Hepatic stellate cell (primary cell): ENCODE data around the gene HELZ2.
"Not testable (repeated sequence)": the region's sequence is repeated elsewhere in the genome, so short reads cannot be mapped to it uniquely, and the experiment has no call there.

Experiments used
- DNase-seq: peaks from one replicate; pipeline ENCODE4 v3.0.0; 2011; ENCODE audit warnings: low spot score

HELZ2 gene

GRCh38 chr20:63578224-63579016 is 4.4 kb upstream of the HELZ2 start:
- DNase-seq = no peak

- DNase-seq = no peak
Observed at GRCh38 chr20:63577317-63577894, 3.4 kb upstream of the HELZ2 start.

- DNase-seq = no peak
Observed at GRCh38 chr20:63576311-63576710, 2.3 kb upstream of the HELZ2 start.

DNA sequence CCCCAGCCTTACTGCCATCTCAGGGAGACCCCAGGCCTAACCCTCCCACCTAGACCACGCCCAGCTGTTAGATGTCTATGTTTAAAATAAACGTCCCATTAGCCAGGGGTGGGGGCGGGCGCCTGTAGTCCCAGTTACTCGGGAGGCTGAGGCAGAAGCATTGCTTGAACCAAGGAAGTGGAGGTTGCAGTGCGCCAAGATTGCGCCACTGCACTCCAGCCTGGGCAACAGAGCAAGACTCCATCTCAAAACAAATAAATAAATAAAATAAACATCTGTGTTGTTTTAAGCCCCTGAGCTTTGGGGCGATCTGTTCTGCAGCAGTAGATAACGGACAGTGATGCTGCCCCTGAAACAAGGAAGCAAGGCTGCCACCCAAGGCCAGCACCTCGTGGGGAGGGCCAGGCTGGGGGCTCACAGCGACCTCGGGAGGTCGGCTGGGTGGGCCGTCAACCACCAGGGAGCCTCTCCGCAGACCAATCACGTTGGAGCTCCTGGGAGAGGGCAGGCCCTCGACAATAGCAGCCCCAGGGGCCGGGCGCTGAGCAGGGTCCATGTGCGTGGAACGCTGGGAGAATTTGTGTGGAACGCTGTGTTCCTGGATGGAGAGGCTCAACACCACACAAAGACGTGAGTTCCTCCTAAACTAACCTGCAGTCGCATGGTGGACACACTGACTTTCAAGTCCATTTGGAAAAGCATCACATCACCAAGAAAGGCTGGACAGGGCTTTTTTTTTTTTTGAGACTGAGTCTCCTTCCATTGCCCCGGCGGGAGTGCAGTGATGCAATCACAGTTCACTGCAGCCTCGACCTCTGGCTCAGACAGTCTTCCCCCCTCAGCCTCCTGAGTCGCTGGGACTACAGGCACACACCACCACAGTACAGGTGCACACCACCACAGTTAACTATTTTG is 1.0 kb upstream of the HELZ2 start:
- no peak for DNase-seq

DNA sequence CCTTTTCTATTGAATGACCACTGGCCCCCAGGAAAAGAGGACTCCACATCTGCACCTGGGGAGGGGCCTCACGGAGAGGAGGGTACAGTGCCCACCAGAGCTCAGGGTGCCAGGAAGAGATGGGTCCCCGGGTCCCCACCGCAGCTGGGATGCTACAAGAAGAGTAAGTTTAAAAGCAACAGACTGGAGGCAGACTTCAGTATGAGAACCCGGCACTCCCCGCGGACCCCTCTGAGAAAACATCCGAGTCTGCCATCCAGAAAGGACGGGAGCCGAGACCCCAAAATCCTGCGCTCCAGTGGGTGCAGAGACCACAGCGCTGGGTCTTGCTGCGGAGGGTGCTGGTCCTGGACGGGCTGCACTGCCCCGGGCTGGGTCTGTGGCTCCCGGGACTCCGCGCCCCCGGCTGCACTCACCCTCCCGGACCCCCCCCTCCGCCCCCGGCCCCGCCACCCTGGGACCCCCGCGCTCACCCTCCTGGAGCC is 350 bp downstream of the HELZ2 start:
- no peak for DNase-seq

DNA sequence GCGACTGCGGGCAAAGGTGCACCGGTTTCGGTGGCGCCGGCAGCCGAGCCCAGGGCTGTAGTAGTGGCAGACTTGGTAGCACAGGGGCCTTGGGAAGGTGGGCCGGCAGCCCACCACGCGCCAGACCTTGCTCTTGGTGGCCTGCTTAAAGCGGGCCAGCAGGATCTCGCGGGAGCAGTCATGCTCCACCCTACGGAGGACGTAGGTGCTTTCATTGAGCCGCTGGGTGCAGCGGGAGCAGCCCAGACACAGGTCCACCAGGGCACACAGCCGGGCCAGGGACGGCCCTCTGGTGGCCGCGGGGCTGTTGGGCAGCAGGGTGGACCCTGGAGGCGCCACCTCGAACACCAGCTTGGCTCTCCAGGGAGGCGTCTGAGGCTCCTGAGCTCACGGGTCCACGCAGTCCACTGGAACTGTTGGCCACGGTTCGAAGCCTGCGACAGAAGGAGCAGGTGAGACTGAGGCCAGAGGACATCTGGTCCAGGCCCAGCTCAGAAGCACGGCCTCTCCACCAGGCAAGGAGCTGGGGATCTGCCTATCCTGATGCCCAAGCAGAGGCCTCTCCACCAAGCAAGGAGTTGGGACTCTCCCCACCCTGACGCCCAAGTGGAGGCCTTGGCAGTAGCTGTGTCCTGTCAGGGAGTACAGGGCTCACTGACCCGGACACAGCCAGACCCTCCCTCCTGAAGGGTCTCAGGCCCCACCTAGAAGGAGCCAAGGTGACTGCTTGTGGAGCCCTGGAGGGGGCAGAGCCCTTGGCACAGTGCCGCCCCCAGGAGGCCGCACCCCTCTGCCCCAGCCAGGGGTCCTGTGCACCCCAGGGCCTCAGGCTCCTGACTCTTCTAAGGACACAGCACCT is 1.0 kb downstream of the HELZ2 start:
- DNase-seq = no peak

GRCh38 chr20:63572071-63572787 is 1.8 kb downstream of the HELZ2 start:
- DNase-seq = no peak

- not testable (repeated sequence) for DNase-seq
Observed at GRCh38 chr20:63571087-63571478, 3.0 kb downstream of the HELZ2 start.

DNA sequence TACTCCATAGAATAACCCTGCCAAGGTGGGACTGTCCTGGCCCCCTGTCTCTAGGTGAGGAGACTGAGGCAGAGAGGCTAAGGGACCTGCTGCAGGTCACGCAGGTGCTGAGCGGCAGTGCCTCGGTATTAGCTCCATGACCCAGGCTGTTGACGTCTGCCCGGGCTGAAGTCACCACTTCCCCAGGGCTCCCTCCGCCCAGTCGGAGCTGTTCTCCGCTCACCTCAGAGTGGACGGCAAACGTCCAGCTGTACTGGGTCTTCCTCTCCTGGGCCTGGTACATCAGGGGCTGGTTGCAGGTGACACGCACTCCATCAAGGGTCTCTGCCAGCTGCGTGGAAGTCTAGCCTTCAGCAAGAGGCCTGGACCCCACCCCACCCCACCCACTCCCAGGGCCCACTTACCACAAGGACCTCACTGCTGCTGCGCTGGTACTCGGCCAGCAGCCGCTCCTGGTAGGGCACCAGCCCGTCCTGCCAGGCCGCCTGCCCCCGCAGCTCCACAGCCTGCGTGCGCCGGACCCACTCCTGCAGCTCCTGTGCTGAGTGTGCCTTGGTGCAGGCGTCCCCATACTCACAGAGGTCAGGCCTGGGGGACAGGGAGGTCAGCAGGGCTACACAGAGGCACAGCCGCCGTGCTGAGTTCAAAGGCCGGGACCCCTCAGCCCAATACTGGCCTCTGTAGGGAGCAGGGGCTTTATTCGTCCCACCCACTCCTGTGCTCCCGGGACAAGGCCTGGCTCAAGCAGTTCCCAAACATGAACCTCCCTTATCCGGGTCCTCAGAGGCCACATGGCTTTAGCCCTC is 3.6 kb downstream of the HELZ2 start:
- DNase-seq = no peak

DNA sequence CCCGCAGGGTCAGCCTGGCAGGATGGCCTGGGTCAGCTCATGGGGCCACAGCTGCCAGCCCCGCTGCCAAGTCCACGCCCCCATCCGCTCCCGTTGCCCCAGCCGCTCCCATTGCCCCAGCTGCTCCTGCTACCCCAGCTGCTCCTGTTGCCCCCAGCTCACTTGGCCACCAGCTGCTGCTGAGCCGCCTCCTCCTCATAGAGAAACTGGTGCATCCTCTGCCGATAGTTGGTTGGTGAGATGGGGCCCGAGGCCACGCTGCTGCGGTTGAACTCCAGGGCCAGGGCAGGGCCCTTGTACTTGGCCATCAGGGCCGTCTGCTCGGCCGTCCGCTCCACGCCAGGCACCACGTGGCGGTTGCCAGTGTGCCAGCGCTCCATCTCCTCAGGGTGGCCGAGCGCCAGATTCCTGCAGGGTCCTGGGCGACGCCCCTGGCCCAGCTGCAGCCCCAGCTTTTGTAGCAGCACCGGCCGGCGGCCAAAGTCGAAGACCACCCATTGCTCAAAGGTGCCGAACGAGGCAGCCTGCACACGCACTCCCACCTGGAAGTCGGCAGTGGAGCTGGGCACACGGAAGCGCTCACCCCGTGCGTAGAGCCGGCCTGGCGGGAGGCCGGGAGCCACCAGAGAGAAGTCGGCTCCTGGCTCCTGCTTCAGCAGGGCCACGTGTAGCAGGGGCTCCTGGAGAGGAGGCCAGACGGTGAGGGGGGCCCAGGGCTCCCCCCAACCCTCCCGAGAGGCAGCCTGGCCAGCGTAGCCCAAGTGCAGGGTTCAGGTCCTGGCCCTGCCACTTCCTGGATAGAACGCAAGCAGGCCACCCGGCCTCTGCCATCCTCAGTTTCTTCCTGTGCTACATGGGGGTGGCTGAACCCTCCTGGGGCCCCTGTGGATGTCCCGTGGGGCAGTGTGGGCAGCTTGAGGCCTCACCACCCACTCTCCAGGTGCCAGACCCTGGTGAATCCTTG is 4.8 kb downstream of the HELZ2 start:
- DNase-seq = no peak

GRCh38 chr20:63568170-63568981 is 5.7 kb downstream of the HELZ2 start:
- DNase-seq = no peak

DNA sequence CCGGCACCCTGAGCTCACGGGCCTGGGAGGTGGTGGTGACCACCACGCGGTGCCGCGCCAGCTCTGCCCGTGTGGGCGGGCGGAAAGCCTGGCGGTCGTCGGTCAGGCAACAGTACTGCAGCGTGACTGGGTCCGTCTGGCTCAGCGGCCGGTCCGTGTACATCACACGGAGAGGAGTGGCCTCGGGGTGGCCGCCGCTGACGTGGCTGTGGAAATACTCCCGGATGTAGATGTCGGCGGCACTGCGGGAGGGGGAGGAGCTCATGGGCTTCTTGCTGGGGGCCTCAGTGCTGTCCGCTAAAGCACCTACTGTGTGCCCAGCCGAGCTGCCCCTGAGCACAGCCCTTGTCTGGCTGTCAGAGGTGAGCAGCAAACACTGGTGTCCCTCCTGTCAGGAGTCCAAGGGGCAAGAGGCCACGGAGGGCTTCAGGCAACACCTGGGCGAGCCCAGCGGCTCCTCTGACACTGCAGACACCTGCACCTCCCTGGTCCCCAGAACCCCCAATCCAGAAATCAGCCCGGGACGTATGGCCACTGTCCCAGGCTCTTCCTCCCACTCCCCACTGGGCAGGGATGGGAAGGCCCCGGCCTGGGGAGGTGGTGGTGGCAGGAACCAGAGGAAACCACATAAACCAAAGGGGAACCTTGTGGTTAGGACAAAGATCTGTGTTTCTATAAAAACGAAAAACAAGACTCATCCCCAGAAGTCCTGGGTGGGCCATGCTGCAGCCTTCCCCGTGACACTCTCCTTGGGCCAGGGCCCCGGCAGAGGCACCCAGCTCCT is 6.5 kb downstream of the HELZ2 start:
- no peak for DNase-seq

- no peak for DNase-seq
Observed at GRCh38 chr20:63567136-63567385, 7.0 kb downstream of the HELZ2 start.

DNA sequence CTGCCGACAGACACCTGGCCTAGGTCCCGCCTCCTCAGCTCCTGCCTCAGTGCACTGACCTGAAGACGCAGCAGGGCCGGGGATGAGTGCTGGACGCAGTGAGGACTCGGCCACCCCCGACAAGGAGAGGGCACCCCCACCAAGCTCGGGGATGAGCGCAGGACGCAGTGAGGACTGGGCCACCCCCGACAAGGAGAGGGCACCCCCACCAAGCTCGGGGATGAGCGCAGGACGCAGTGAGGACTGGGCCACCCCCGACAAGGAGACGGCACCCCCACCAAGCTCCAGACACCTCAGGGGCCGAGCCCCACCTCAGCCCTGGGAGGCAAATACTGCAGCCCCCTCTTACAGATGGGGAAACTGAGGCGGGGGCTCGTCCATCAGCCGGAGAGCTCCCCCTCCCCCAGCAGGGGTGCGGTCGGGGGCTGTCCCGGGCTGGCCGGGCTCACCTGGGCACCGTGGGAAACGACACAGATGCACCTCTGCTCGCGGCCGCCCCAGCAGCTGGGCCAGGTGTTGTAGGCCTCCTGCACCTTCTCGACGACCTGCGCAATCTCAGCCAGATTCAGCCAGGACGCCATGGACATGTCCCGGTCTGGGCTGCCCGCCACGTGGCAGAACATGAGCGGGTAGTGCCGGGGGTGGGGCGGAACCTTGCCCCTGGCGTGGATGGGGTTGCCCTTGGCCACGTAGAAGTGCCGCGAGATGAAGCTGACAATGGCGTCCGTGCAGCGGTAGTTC is 7.5 kb downstream of the HELZ2 start:
- no peak for DNase-seq

DNA sequence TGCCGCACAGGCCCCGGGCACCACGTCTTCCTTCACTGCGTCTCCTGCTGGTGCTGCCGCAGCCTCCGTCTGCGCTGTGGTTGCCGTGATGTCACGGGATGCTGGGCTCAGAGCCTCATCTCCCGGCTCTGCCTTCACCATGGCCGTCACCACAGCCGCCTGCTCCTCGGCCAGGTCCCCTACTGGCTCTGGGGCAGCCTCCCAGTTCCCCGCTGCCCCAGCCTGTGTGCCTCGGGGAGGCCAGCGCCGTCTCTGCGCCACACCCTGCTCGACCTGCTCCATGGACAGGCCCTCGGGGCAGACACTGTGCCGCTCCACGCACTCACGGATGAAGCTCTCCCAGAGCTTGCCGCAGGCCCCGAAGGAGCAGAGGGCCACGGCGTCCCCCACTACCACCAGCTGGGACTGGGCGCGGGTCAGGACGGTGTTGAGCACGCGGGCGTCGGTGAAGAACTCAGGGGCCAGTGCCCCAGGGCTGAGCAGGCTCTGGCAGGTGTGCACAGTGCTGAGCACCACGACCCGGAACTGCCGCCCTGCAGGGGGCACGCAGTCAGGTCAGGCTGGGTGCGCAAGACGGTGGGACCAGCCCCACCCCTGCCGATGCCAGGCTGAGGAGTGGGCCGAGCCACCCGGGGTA is 8.2 kb downstream of the HELZ2 start:
- no peak for DNase-seq

DNA sequence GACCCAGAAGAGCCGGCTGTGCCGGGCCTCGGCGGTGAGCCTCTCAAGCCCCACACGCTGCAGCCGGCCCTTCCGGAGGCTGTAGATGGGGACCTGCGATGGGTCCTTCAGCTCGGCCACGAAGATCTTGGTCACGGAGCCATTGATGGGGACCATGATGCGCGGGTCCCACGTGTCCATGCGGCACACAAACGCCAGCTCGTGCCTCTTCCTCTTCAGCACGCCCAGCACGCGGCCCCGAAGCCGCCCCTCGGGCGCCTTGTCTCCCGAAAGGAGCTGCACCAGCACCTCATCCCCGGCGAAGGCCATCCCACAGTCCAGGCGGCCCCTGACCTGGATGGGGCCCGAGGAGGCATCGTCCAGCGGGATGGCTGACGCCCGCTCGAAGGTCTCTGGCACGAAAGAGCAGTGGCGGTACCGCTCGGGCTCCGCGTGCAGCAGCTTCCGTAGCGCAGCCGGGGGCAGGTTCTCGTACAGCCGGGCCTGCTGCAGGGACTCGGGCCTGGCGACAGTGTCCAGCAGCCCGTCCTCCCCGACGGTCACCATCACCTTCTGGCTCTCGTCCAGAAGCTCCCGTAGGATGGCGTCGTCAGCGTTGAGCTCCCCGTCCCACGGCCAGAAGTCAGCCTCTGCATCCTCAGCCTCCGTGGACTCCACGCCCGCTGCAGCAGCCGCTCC is 8.9 kb downstream of the HELZ2 start:
- DNase-seq = no peak
